Activated gamma-delta T cell treated with Interleukin-2 at 50 U/mL for 16 hours (primary cell): ENCODE data around the gene TAF9.
"Not testable (repeated sequence)": the region's sequence is repeated elsewhere in the genome, so short reads cannot be mapped to it uniquely, and the experiment has no call there.

ENCODE experiments used
- DNase-seq: peaks from one replicate; pipeline ENCODE4 v3.0.0-alpha.2; 2020

Gene TAF9, protein sequence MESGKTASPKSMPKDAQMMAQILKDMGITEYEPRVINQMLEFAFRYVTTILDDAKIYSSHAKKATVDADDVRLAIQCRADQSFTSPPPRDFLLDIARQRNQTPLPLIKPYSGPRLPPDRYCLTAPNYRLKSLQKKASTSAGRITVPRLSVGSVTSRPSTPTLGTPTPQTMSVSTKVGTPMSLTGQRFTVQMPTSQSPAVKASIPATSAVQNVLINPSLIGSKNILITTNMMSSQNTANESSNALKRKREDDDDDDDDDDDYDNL

DNA sequence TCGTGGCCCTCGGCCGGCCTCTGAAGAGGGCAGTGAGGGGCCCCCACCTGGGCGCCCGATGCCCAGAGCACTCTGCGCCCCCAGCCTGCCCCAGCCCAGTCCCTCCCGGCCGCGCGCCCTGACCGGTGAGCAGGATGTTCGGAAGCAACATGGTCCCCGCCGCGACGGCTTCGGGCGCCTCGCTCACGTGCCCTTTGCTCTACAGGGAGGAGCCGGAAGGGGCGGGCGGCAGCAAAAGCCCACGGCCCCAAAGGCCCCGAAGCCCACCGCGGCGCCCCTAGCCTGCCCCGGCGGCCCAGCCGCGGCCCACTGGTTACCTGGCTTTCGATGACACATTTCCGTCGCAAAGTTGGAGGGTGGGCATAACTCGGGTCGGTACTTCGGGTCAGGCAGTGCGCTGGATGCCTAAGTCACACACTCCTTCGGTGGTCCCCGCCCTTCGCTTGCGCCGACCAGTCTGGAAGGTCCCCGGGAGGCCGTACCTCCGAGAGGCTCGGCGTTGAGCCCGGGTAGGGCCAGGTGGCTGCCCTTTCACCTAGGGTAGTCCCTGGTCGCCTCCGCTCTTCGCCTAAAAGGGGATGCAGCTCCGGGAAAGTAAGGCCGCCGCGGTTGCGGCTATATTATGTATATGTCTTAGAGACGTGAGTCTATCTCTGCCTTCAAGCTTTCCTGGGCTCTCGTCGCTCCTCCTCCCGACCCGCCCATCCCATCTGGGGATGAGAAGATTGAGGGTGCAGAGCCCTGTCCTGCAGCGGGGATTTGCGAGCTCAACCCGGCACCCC lies at the start of gene TAF9, which contains the start of the genes AK6 and RAD17:
TAF9 (minus strand) TSS at position 181 of the 782 bp plus-strand sequence. CDS start 3,783 bp downstream, outside the sequence.
AK6 (minus strand) TSS at position 181 of the 782 bp plus-strand sequence; CDS start at position 151, 30 bp downstream.
RAD17 (plus strand) TSS at position 479 of the 782 bp plus-strand sequence. CDS start 2,391 bp downstream, outside the sequence.
- DNase-seq, result peak; percentile 88

DNA sequence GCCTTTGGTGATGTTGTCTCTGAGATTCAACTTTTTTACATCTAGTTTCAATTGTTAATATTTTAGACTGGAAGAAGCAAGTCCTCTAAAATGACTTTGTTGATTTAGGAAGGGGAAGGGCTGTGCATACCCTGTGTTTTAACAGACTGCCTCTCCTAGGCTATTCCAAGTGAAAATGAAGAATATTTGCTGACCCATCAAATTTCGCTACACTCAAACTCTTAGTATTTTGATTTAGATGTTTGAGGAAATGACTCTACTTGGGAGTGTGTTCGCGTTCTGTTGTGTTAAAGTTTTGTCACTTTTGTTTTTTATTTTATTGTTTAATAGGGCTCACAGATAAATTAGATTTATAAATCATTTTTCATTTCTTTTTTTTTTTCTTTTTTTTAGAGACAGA lies 49.2 kb upstream of the TAF9 start:
- no peak for DNase-seq

DNA sequence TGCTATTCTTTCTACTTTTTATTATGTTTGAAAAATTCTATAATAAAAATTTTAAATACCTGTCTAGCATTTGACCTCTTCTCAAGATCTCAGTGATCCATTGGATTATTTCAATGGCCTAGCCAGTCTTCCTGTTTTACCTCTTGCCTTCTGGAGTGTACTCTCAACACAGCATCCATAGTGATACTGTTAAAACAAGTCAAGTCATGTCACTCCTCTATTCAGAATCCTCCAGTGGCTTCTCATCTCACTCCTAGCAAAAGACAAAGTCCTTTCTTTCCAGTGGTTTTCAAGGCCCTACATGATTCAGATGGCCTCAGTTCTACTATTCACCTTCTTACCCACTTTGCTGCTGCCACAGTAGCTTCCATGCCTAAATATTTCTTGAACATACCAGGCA lies 47.4 kb upstream of the TAF9 start:
- DNase-seq, result no peak

DNA sequence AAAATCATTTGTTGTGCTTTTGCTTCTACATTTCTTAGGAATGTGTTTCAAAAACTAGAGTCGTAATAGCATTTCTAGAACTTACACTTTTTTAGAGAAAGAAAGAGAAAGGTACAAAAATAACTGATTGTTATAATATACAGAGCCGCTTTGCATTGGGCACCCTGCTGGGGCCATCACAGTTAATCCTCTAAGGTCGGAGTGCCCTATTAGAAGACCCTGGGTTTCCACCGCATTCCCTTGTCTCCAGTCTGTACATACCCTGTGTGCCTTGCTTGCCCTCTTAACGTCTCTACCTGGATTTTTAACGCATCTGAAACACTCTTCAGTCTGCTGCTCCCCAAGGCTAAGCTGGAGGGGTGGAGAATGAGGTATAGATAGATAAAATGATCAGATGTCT lies 46.9 kb upstream of the TAF9 start:
- no peak for DNase-seq

DNA sequence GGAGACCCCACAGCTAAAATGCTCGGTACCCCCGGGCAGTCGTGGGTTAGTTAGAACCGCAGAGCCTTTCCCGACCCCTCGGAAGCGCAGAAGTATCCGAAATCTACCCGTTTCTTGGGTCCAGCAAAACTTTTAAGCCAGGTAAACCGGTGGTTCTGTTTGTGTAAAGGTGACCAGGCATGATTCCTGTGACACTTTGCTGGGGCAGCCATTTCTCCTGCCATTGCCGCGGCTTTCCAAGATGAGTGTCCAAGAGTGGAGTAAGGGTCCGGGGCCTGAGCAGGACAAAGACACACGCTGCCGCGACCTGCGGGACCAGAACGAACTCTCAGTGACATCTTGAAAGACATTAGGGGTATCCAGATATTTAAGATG lies 46.3 kb upstream of the TAF9 start:
- no peak for DNase-seq

DNA sequence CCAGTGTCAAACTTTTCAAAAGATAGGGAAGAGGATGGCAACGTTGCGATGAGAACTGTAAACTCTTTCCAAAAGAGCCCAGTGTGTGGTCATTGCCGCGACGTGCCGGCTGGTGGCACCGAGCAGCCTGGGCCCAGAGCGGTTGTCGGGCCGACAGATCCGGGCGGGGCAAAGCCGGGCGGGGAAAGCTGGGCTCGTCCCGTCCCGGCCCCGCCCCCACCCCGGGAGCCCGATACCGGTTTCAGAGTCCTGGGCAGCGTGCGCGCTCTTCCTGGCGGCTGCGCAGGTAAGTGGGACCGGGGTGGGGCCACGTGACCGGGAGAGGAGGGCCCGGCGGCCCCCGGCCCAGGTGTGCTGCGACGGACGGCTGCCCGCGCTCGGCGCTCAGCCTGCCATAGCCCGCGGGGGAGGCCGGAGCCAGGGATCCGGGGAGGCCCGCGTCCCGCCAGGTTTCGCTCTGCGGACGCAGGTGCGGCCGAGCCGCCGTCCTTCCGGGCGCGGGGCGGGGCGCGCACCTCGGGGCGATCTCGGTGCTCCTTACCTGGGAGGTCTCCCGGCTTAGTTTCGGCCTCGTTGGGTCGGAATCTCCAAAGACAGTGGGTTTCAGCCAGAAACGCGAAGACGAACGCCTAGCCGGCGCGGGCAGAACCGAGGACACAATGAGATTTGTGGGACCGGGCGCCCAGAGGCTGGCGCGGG lies 45.7 kb upstream of the TAF9 start, which contains the start of gene MARVELD2:
MARVELD2 (plus strand) TSS at position 232 of the 699 bp plus-strand sequence. CDS start 4,270 bp downstream, outside the sequence.
- peak; percentile 14 for DNase-seq

DNA sequence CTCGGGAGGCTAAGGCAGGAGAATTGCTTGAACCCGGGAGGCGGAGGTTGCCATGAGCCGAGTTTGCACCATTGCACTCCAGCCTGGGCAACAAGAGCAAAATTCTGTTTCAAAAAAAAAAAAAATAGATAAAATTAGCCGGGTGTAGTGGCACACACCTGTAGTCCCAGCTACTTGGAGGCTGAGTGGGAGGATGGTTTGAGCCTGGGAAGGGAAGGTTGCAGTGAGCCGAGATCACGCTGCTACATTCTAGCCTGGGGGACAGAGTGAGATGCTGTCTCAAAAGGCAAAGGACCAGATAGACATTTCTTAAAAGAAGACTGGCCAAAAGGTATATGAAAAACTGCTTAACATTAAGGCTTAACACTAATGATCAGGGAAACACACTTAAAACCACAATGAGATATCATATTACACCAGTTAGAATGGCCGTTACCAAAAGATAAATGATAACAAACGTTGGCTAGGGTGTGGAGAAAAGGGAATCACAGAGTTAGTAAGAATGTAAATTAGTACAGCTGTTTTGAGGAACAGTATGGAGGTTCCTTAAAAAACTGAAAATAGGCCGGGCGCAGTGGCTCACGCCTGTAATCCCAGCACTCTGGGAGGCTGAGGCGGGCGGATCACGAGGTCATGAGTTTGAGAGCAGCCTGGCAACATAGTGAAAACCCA lies 35.5 kb upstream of the TAF9 start:
- DNase-seq, result no peak

DNA sequence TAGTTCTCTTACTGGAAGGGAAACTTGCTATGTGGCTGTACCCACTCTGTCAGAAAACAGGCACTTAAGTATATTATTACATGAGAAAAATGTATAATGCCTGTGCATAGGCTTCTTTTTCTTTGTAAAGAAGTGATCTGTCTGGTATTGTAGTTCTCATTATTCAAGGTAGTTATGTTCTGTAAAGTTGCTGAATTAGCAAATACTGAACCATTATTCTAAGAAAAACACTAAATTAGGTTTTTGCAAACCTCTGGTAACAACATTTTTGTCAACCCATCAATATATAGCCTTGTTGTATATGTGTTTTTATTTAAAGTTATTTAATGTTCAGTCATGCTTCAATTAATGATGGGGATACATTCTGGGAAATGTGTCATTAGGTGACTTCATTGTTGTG lies 9.1 kb upstream of the TAF9 start:
- no peak for DNase-seq

DNA sequence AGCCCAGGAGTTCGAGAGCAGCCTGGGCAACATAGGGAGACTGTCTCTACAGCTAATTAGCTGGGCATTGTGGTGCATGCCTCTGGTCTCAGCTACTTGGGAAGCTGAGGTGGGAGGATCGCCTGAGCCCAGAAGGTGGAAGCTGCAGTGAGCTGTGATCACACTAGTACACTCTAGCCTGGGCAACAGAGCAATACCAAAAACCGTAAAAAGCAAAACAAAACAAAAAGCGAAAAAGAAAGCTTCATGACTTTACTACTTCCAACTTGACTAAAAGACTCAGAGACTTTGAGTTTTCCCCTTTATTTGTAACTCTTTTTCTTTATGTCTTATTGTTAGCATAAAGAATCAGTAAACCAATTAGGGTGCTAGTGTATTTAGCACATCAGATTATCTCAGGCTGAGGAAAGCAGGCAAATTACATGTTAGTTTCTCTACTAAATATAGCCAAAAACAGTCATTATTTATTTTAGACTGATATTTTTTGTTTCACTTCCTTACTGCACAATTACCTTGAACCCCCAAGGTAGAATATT lies 5.7 kb upstream of the TAF9 start:
- DNase-seq, result no peak

DNA sequence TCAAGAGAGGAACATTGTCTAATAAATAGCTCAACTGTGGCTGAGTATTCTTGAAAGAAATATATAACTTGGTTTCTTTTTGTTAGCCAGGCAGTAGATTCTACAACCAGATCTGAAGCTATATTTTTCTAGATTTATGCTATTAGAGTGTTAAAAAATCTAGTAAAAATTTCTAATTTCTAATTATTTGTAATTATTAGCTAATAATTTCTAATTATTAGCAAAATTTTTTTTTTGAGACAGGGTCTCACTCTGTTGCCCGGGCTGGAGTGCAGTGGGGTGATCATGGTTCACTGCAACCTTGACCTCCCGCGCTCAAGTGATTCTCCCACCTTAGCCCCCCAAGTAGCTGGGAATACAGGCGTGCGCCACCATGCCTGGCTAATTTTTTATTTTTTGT lies 3.1 kb upstream of the TAF9 start:
- DNase-seq, result no peak

DNA sequence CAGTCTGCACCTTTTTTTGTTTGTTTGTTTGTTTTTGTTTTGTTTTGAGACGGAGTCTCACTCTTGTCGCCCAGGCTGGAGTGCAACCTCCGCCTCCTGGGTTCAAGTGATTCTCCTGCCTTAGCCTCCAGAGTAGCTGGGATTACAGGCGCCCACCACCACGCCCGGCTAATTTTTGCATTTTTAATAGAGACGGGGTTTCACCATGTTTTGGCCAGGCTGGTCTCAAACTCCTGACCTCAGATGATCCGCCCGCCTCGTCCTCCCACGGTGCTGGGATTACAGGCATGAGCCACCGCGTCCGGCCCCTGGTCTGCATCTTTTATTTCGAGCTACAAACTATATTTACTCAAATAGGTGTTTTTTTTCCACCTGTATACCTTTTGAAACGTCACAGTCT lies 1.0 kb upstream of the TAF9 start:
- DNase-seq, result not testable (repeated sequence)

DNA sequence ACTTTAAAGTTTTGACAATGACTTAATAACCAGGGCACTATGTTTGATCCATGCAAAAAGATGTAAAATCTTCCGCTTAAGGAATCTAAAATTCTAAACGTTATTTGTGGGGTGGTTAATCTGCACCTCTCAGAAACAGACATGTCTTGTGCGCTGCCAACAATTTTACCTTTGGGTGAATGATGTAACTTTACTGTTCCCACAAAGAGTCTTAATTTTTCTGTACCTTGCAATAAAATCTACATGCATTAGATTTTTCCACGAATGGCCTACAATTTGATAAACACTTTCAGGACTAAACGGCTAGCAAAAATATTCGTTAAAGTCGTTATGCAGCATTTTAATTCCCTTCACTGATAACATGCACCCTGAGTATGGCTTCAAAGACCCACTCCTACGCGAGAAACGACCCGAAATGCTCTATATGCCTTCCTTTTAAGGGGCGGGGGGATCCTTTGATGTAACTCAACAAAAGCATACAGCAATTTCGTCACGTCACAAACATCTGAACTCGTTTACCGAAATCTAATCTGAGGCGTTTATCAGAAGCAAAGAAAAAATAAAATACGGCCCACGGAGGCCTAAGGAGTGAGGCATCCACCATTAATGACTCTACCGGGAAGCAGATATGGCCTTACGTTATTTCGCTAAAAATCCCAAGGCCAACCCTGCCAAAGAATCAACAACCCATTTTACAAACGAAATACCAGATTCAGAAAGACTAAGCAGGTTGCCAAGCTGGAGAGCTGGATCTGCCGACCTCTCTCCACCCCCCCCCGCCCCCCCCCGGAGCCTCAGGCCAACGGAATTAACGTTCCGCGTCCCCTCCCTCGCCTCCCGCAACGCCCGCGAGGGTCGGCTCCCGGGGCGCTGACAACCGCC lies 621 bp downstream of the TAF9 start:
- DNase-seq, result peak; percentile 11

DNA sequence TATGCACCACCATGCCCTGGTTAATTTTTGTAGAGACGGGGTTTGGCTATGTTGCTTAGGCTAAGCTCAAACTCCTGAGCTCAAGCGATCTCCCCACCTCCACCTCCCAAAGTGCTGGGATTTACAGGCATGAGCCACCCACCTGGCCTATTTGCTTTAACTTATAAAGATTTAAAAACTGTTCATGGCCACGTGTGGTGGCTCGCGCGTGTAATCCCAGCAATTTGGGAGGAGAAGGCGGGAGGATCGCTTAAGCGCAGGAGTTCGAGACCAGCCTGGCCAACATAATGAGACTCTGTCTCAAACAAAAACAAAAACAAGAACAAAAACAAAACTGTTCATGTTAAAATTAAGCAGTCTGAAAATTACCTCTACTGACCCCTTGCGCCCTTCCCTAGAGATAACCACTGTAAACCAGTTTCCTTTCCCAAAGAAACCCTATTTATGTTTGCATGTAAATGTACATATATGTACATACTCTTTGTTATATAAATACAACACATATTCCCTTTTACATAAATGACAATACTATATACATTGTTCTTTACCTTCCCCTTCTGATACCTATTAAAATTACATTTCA lies 1.5 kb downstream of the TAF9 start:
- DNase-seq, result no peak

DNA sequence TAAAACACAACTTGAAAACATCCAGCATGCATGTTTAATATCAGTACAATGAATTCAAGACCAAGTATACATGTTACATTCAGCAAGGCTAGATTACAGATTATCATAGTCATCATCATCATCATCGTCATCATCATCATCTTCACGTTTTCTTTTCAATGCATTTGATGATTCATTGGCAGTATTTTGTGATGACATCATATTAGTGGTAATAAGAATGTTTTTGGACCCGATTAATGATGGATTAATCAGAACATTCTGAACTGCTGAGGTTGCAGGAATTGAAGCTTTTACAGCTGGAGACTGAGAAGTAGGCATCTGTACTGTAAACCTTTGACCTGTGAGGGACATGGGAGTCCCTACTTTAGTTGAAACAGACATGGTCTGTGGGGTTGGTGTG lies 4.5 kb downstream of the TAF9 start:
- DNase-seq, result no peak

DNA sequence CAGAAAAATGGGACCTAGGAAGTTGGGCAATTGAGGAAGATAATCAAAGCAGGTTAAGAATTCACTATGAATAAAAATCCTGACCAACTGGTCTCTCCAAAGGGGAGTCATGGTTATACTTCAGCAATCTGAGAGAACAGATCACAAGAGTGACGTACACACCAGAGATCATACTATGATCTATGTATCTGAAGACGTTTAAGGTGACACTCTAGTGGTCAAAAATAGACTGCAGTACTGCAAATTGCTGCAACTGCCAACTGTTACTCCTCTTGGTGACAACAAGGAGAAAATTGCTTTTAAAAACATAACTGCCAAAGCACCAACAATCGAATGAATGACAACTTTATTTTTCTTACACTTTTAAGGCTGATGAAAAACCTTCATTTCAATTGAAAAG lies 4.9 kb downstream of the TAF9 start:
- no peak for DNase-seq

DNA sequence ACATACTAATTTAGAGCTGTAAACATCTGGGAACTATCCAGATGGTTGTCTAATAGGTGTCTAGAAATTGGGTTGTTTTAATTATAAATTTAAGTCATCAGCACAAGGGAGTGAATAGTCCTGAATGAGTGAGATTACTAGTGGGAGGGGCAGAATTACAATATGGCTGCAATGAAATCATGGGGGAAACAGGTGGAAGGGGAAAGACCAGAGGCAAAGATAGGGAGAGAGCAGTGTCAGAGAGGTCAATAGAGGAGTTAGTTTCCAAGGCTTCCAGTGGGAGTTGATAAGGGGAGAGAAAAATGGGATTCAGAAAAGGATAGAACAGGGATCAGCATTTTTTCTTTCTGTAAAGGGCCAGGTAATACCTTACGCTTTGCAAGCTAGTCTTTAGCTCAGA lies 8.9 kb downstream of the TAF9 start:
- DNase-seq, result no peak

DNA sequence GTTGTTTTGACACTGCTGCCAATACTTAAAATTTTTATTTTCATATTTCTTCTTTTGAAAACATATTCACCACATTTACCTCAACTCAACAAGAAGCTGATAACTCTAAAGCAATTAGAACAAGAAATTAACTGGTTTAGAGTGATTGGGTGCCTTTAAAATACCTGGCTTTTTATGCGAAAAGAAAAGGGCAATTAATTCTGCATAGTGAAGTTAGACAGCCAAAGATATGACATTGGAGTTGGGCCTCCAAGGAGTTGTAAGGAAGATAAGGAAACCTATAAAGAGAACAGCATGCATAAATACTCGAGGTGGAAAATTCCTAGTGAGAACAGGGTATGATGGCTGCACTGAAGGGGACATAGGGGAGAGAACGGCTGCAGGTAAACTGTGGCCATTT lies 9.6 kb downstream of the TAF9 start:
- no peak for DNase-seq

DNA sequence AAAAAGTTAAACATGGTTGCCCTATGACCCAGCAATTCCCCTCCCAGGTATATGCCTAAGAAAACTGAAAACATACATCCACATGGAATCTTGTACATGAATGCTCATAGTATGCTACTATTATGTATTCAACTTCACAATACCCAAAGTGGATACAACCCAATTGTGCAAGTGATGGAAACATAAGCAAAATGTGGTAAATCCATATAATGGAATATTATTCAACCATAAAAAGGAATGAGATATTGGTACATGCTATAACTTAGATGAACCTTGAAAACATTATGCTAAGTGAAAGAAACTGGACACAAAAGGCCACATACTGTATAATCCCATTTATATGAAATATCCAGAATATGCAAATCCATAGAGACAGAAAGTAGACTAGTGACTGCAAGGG lies 18.7 kb downstream of the TAF9 start:
- DNase-seq, result no peak

DNA sequence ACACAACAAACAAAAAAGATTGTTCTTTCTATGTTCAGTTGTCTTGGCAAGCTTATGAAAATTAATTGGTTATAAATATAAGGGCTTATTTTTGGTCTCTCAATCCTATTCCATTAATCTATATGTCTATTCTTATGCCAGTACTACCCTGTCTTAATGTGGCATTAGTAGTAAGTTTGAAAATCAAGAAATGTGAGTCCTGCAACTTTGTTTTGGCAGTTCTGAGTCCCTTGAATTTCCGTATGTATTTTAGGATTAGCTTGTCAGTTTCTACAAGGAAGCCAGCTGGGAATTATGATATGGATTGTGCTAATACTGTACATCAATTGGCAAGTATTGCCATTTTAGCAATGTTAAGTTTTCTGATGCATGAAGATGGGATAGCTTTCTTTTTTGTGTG lies 26.2 kb downstream of the TAF9 start:
- DNase-seq, result no peak

DNA sequence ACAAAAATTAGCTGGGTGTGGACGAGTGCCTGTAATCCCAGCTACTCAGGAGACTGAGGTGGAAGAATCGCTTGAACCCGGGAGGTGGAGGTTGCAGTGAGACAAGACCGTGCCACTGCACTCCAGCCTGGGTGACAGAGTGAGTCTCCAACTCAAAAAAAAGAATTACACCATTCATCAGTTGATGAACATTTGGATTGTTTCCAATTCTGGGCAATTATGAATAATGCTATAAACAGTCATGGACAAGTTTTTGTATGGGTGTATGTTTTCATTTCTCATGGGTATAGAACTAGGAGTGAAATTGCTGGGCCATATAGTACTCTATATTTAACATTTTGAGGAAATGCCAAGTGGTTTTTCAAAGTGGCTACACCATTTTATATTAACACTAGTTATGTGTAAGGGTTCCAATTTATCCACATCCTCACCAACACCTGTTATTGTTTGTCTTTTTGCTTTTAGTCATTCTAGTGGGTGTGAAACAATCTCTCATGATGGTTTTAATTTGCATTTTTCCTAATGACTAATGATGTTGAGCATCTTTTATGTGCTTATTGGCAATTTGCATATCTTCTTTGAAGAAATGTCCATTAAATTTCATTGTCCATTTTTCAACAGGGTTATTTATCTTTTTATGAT lies 27.7 kb downstream of the TAF9 start:
- DNase-seq, result no peak
